NCI-H2081 treated with DMSO at 0.1 percent for 48 hours (cell line): ENCODE data around the gene MMADHC.

Experiments used
- DNase-seq: peaks from one replicate; lab custom pipeline; 2025; lab: John Stamatoyannopoulos, UW

Gene MMADHC

DNA sequence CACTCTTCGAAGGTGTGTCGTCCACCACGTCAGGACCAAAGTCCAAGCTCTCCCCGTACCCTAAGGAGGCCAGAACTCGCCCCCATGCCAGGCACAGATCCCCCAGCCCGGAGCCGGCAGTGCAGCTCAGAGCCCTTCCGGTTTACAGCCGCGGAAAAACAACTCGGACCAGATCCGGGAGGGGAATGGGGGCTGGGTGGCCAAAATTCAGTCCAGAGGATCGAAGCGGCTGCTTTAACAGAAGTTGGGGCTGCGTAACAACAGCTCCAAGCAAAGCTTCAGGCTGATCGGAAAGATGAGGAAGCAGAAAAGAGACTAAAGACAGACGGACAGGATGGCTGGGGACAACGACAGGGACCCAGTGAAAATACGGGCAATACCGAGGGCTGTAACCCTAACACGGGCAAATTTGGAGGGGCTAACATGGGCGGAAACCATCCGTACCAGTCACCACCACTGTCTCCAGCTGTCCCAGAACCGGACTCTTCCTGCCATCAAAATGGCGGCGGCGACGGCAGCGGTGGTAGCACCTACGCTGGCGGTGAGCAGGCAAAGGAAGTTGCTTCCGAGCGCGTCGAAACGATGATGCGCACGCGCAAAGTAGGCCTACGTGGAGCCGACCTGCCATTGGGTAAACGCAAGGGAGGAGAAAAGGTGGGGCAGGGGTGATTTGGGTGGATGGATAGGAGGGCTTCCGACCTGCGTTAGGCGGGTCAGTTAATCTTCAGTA lies at the start of gene MMADHC:
Gene MMADHC, minus strand, starts transcription at position 556 of the 730 bp plus-strand sequence. CDS start 678 bp downstream, outside the sequence.
- peak; percentile 91 for DNase-seq

DNA sequence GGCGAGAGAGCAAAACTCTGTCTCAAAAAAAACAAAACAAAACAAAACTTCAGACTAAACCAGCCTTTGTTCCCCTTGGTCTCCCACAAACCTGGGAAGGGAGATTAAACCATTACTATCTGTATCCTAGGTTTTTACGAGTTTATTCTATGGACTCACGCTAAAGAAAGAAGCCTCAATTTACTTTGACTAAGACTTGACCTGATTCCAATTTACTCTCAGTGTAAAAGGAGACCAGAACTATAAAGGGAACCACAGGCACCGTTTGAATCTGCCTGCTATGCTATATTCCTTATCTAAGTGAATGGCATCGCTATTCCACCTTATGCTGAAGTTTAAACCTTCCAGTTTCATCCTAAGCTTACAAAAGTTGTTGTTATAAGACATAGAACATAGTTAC lies 46.5 kb upstream of the MMADHC start:
- no peak for DNase-seq

DNA sequence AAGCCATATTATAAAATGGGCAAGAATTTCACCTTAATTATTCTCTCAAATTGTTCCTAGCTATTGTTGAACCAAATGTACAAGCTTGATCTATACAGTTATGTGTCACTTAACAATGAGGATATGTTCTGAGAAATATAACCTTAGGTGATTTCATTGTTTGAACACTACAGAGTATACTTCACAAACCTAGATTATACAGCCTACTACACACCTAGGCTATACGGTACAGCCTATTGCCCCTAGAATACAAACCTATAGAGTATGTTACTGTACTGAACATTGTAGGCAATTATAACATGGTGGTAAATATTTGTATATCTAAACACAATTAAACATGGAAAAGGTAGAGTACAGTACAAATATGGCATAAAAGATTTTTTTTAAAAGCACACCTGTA lies 42.9 kb upstream of the MMADHC start:
- no peak for DNase-seq

DNA sequence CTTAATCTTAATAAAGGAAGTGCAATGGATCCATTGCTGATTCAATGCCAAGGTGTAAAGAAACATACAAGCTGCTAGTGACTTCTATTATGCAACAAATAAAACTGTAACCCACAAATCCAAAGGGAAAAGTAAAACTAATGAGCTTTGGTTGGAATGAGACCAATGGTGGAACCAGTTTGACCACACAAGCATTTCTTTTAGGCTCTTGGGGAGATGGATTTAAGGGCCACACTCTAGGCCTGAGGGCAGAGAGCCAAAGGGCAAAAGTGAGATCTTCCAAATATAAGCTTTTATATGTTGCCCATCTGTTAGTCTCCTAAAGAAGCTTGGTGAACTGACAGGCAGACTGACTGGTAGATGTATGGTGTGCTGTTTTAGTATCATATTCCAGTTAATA lies 41.5 kb upstream of the MMADHC start:
- no peak for DNase-seq

DNA sequence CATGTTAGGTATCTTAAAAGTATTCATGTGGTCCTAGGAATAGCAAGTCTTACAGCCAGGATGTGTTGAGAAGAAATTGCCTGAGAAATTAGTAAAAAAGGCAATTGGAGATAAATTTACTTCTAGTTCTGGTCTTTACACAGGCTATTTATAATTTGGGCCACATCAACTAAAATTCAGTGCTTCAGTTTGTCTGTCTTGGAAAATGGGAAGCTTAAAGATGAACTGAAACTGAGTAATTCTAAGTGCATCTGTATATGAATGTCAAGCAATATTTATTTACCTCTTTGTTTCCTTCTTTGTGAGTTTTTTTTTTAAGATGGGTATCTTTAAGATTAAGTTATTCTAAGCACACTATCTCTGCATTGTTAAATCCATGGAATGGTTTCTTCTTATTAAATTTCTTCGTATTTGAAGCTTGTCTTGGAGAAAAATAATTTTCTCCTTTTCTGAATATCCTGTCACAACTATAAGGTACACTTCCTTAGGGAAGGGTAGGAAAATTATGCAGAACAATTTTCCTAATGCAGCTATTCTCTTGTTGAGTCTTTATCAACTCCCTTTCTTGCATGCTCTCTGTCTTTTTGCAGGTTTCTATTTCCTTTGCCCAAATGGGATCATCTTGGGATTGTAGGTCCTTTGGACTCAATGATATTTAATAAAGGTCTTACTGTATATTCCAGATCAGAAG lies 39.7 kb upstream of the MMADHC start:
- no peak for DNase-seq

DNA sequence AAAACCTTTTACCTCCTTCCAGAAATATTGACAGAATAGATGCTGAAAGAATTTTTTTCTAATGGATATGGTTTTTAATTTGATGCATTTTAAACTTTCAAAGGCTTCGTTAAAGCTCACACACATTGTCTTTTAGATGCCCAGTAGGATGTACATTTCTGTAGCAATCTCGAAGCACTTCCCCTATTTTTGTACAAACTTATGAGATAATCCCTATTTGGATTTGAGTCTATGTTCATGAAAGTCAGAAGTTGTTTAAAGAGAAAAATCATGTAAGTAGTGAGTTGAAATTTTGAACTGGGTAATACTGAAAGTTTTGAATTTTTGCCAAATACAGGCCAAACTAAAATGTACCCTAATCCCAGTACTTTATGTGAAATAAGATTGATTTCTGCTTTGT lies 38.1 kb upstream of the MMADHC start:
- DNase-seq, result no peak

DNA sequence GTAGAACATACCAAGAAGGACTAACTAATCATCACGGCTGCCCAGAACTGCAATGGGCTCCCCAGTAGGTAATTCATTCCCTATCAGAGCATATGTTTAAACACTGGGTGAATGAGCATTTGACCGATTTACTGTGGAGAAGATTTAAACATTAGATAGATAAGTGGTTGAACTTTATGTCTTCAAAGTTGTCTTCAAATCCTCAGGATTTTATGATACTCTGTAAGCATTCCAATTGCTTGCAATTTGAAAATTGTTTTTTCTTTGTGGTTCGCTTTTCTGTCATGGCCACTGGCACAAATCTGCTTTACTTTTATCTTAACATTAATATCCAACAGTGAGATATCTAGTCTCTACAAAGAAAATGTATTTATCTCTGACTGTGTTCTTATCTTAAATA lies 37.7 kb upstream of the MMADHC start:
- no peak for DNase-seq

DNA sequence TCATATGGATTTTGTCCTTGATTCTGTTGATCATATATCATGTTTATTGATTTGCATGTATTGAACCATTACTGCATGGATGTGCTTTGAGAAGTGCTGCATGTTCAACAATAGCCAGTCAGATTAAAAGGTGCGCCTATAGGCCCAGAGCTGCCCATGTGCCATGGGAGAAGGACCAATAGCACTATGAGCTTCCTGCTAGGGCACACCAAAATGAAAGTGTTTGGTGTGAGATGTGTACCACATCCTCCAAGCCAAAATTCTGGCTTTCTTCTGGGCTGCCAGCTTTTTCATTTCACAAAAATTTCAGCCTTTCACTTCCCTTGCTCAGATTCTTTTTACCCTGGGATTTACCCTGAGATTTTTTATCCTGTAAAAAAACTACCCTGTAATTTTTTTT lies 34.8 kb upstream of the MMADHC start:
- no peak for DNase-seq

DNA sequence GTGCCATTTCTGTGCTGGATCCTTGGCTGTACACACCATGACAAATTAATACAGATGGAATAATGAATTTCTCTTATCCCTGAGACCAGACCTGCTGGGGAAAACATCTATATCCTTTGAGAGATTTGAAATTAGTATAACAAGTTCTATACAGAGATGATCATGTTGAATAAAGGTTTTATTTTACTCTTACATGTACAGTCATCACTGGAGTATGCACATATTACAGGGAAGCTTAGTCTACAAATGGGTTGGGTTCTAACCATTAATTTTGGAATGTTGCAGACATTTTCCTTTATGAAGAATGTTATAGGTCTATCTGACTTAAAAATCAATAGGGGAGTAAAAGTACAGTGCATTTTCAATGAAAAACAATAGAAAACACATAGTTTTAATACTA lies 29.9 kb upstream of the MMADHC start:
- DNase-seq, result no peak

DNA sequence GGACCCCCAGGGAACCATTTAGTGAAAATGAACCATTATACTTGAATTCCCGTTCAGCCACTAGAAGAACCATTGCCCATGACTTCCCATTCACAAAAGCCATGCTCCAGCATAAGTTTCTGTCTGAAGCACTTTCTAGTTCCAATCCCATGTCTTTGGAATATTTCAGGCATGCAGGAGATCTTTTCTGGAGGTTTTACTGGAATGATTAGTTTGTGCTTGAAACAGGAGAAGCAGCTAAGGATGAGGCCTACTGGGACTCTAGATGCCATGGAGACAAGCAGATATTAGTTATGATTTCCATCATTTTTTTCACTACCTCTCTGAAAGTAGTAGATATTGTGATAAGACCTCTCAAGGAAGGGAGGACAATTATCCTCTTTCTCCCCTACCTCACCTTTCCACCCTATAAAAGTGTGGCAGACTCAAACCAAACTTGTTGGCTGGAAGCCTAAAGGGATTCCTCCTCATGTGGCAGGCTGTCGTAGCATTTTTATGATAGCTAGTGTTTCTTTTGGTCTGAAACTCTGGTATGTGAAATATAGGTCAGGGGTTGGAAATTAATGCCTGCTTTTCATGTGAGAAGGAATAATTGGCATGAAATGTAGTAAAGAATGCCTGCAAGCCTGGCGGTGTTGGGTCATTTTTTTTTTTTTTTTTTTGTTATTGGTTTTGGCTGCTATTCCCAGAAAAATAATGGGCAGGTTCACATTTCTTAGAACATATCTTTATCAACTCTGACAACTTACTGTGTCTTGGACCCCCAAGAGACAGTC lies 29.3 kb upstream of the MMADHC start:
- DNase-seq, result no peak

DNA sequence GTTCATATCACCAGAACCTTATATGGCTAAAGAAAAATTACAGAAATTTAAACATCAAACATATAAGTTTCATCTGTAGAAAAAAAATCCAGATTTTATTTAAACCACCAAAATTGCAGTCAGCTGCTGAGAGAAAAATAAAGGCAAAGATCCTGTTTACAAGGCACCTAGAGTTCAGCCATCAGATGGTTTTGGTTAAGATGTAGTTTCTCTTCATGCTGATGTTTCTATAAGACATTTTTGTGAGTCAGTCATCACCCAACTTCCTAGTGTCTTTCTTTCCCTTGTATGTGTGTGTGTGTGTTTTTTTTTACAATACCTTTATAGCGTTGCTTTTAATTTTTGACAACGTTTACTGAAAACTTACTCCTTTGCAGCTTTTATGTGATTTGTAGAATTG lies 26.1 kb upstream of the MMADHC start:
- no peak for DNase-seq

DNA sequence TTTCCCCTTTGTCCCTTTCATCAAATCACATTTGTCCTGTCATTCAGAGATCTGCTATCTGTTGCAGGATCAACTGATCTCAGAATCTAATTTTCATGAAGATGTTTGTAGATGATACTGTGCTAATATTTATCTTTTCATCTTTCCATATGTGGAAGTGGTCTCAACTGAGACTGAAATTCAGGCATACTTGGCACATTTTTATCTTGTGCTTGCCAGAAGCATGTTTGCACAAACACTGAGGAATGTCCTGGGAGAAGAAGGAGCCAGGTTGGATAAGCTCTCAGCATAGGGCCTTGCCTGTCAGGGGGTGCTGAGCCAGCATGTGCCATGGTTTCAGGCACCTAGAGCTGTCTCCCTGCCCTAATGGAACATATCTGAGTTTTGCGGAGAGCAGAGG lies 24.5 kb upstream of the MMADHC start:
- no peak for DNase-seq

DNA sequence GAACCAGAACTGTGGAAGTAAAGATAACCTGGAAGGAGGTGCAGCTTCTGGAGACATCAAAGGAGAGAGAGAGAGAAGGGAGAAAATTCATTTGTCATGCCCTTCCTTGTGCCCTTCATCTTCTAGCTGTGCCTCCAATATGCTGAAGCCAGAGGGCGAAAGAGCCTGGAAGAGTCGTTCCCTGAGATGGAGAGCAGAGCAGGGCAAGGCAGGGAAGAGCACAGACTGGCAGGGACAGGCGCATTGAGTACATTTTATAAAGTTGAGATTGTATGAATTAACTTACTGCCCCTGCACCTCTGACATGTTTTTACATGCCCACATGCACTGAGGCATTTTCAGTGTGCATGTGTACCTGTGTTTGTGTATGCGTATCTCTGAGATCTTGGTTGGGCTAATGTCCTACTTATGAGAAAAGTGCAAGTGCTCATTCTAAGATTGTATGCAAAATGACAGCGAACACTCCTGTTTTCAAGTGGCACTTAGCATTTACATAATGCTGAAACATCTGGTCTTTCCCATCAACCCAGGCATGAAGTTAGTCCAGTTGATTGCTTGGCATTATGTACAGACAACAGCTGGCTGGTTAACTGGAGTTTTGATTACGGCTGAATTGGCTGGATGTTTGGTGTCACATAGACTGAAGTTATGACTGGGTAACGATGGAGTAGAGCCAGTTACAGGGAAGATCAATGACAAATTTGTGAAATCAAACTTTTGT lies 23.7 kb upstream of the MMADHC start:
- no peak for DNase-seq

DNA sequence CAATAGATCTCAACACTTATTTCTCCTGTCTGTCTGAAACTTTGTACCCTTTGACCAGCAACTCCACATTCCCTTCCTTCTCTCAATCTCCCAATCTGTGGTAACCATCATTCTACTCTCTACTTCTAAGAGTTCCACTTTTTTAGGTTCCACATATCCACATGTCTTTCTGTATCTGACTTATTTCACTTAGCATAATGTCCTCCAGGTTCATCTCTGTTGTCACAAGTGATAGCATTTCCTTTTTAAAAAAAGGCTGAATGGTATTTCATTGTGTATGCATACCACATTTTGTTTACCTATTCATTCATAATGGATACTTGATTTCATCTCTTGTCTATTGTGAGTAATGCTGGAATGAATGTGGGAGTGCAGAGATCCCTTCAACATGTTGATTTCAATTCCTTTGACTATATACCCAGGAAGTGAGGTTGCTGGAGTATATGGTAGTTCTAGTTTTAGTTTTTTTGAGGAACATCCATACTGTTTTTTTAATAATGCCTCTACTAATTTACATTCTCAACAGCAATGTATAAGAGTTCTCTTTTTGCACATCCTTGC lies 18.8 kb upstream of the MMADHC start:
- DNase-seq, result no peak

DNA sequence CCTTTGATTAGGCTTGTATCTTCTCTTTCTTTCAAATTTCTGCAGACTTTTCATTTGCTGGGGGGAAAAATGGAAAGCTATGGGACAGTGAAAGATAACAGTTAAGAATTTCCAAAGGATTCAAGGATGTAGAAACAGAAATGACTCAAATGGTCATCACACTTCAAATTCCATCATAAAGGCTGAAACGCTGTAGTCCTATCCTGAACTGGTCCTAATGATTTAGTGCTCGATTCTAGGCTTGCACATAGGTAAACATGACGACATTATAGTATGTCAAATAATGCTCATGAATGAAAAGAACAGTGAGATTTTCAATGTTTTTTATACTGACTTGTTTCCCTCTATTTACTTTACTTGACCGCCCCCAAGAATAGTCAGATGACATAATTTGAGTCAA lies 15.7 kb upstream of the MMADHC start:
- no peak for DNase-seq

DNA sequence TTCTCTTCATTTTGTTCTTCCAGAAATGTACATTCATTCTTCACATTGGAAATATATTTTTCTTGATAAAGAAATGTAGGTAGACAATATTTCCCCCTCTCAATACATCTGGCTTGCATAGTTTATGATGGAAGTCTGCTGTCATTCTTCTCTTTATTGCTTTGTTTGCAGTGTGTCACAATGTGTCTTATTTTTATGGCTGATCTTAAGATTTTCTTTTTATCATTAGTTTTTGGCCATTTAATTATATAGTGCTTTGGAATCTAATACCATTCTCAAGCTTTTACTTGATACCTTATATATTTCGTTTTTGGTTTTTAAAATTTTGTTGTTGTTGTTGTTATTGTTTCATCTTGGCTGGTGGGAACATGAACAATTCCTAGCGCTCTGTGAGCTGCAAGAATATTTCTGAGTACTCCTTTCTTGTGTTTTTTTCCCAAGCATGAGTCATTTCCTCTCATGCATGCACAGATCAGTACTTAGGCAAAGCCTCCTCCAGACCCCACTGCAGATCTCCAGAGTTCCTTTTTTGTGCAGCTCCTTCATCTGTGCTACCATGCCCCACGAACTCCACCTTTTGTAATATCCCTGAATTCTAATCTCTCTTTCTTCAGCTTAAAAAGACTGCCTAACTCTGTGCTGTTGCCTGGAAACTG lies 13.7 kb upstream of the MMADHC start:
- no peak for DNase-seq

DNA sequence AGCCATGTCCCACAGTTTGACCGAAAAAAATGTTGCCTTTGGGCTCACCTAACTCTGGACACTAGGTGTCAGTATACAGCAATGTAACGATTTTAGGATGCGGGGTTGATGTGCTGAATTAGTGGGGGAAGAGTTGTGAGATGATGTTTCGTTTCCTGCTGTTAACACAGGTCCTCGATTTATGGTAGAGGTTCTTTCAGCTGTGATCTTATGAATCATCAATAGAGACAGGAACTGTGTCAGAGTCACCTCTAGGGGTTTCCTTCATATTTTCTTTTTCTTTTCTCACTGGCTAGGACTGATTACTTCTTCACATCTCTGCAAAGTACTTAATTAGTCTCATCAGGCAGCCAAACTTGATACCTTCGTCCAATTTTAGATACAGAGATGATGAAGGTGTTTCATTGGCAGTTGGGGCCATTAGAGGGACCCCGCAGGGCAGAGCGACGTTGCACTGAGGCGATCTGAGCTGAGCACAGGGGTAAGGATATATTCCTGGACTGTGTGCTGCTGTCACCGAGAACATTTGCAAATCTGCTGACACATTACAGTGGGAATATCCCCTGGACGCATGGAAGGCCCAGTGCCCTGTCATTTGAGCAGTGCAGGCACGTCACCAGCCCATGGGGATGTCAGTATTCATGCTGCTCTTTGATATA lies 10.2 kb upstream of the MMADHC start:
- peak; percentile 59 for DNase-seq

DNA sequence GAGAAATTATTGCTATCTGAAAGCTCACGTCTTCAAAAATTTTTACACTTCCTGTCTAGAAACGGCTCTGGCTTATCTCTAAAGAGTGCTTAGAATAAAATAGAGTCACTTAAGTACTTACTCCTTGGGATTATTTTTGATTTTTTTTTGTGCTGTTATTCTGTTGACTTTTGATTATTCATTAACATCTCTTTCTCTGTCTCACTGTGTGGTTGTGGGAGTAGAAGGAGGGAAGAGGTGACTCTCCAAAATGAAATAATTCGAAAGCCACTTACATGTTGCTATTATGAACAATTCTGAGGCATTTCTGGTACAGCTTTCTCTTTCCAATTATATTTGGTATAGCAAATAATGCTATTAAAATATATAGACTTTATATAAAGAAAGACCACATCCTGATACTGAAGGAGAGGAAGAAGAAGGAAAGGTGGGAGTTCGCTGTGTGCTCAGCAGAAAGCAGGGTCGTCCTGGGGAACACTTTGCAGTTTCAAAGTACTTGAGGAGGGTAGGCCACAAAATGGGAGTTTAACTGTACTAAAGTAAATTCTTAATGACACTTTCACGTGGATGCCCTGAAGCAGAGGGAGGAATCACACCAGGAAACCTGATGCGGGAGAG lies 9.6 kb upstream of the MMADHC start:
- no peak for DNase-seq

DNA sequence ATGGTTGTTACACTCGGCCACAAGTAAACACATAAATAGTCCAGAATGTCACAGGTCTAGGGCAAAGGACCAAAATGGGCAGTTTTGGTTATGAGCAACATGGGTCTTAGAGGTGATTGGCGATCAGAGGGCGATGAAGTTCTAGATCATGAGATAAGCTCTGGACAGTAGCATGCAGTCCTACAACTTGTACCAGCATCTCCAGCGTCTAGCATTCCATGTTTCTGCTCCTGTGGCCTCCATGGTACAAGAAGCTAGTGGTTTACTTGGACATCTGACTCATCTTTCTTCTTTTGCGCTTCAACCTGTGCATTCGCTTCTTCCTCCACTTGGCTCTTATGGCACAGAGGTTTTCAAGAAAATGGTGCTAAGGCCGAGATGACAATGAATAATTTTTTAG lies 8.9 kb upstream of the MMADHC start:
- no peak for DNase-seq
